GM21390 (cell line): ENCODE results near the gene ZNRF2.

Source experiments
- ATAC-seq: cut with Tn5 transposase; IDR thresholded peaks from one replicate; pipeline ENCODE4 v1.9.1; 2021; ENCODE audit not compliant: unreplicated experiment

The ZNRF2 gene

GRCh38 chr7:30405179-30405578 is 120.8 kb downstream of the ZNRF2 start:
- no peak for ATAC-seq

DNA sequence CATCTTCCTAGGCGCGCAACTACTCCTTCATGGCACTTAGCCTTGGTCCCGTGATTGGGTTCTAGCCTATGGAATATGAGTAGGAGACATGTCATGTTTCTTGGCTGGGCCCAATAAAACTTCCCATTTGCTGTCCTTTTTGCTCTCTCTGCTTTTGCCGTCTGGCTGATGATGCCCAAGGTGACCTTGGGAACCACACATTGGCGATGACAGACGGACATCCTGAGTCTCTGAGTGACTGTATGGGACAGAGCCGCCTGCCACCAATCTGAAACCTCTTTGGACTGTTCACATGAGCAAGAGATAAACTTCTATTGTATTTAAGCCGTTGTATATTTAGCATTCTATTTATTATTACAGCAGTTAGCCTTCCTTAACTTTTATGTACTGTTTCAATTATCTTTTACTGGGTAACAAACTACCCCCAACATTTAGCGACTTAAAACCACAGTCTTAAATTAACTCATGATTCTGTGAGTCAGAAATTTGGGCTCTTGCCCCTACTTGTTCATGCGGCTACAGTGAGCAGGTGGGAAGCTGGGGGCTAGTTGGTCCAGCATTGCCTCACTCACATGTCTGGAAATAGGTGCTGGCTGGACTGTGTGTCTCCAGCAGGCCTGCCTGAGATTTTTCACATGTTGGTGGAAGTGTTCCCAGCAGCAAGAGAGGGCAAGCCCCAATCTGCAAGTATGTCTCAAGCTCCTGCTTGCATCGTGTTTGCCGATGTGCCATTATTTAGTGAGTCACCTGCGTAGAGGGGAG is 122.4 kb downstream of the ZNRF2 start:
- ATAC-seq, result no peak

DNA sequence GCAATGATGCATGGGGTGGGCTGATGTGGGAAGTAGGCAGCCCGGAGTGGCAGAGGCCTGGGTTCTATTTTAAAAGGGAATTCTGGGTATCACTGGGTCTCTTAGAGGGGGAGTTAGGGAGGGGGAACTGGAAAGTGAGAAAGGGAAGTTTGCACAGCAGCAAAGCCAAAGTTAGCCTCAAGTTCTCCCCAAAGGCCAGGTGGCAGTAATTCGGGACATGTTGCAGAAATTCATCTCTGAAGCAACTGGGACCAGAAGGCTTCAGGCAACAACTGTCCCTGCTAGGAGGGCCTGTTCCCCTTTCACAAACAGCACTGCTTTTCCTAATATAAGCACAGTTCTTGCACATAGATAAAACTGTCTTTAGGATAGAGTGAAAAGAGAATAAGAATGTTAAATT is 126.8 kb downstream of the ZNRF2 start:
- no peak for ATAC-seq

- no peak for ATAC-seq
Measured at GRCh38 chr7:30411897-30412296, 127.5 kb downstream of the ZNRF2 start.

DNA sequence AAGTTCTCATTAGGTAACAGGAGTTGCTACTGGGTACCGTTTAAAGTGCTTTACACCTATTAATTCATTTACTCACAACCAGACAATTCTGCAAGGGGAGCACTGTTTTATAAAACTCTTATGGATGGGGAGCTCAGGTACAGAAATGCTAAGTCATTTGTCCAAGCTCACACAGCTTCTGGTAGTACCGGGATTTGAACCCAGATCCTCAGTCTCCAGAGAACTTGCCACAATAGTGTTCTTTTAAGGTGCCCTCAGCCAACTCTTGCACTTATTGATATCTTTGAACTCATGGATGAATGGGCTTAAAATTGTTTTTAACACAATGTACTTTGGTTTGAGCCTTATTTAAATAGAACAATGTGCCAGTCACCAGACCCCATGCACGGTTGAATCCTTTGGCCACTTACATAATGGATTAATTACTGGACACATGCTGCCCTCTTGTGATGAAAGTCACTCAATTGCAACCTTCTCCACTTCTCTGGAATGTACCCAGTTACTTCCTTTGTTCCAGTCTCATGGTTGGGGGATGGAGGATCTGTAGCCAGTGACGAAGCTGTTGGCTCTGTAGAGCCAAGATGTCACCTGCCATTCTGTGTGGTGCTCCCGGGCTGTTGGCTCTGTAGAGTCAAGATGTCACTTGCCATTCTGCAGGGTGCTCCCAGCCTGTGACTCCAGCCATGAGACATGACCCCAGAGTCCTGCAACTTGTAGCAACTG is 128.5 kb downstream of the ZNRF2 start:
- no peak for ATAC-seq

GRCh38 chr7:30413864-30414263 is 129.5 kb downstream of the ZNRF2 start:
- no peak for ATAC-seq
